Medulla oblongata (tissue), 1 donor: Measurements from ENCODE around the gene GNPAT.

Experiments
- DNase-seq: peaks from one replicate; pipeline ENCODE4 v3.0.0-alpha.2; 2015; ENCODE audit errors: extremely low spot score

GNPAT gene

GRCh38 chr1:231242516-231243198, 1.6 kb downstream of the GNPAT start:
- no peak for DNase-seq

DNA sequence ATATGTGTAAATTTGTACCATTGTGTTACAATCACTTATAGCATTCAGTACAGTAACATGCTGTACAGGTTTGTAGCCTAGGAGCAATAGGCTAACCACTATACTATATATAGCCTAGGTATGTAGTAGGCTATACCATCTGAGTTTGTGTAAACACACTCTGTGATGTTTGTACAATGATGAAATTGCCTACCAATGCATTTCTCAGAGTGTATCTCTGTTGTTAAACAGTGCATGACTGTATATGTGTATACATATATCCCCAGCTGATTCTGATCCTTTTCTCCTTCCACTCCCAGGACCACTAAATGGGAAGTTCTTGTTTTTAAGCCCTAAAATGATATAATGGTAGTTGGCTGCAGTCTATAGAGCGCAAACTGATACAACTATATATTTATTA, 7.8 kb downstream of the GNPAT start:
- no peak for DNase-seq

GRCh38 chr1:231252336-231252735, 11.3 kb downstream of the GNPAT start:
- DNase-seq: no peak

- no peak for DNase-seq
Observed at GRCh38 chr1:231260351-231260750, 19.3 kb downstream of the GNPAT start.

- no peak for DNase-seq
Observed at GRCh38 chr1:231264642-231265041, 23.6 kb downstream of the GNPAT start.

GRCh38 chr1:231265379-231265778, 24.4 kb downstream of the GNPAT start:
- peak; percentile 27 for DNase-seq

DNA sequence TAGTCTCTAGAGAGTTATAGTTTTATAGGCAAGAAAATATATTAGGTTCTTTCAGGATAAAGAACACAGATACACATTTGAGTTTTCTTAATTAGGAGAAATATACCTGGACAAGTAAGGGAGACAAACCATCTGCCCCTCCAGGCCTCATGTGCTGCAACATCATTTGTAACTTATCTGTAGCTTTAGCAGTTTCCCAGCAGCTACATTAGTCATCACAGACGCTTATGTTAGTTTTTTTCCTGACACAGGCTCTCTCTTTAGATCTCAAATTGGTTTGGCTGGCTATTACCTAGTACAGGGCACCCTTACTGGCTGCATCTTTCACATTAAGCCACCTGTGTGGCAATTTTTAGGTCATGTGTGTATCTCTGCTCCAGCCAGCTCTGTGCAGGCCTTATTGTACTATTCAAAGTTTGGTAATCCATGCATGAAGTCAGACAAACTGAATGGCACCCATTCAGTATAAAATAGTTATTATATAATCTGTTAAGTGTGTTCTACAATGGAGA, 25.9 kb downstream of the GNPAT start:
- DNase-seq: no peak

GRCh38 chr1:231272173-231272572, 31.2 kb downstream of the GNPAT start:
- no peak for DNase-seq

GRCh38 chr1:231272880-231273279, 31.9 kb downstream of the GNPAT start:
- DNase-seq: no peak

DNA sequence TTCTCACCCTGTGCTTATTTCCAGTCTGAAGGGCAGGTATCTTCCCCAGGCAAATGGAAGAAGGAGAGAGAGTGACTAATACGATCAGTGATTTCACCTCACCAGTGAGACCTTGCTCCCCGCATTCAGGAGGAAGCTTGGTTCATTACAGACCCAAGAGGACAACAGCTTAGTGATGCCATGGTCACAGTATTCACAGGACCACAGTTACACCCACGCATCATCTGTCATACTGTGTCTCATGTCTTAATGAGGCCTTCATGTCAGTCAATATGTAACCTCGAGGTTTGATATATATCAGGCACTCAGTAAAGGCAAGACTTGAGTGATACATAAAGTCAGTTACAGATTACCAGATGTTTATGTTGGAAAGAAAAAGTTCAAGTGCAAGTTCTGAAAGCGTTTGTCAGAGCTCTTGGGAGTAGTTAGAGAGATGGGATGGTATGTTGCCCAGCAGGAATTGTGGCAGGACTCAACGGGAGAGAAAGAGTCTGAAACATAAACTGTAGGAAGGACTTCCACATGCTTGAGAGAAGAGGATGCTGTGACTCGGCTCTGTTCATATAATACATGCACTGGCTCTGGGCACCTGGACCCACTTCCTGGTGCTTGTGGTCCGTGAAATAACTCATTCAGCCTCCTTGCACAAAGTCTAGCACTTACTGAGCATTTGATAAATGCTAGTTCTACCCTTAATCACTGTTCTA, 33.3 kb downstream of the GNPAT start:
- no peak for DNase-seq

GRCh38 chr1:231278100-231278790, 37.2 kb downstream of the GNPAT start:
- no peak for DNase-seq

- DNase-seq: no peak
Observed at GRCh38 chr1:231279081-231279480, 38.1 kb downstream of the GNPAT start.

GRCh38 chr1:231279683-231280082, 38.7 kb downstream of the GNPAT start:
- DNase-seq: no peak

GRCh38 chr1:231284441-231284840, 43.4 kb downstream of the GNPAT start:
- DNase-seq: no peak

- DNase-seq: no peak
Observed at GRCh38 chr1:231286603-231287002, 45.6 kb downstream of the GNPAT start.

DNA sequence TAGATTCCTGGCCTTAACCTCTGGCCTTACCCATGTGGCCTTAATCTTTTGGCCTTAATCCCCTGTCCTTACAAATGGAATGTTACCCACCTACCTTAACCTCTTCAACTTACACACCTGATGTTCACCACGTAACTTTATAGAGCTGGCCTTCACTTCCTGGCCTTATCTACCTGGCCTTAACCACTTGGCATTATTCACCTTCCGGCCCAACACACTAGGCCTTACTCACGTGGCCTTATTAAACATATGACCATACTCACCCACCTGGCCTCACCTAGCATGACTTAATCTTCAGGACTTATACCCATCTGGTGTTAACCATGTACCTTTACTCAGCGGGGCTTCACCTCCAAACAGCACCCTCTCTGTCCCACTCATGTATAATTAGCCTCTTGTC, 54.9 kb downstream of the GNPAT start:
- DNase-seq: no peak

GRCh38 chr1:231301990-231302389, 61.0 kb downstream of the GNPAT start:
- no peak for DNase-seq

DNA sequence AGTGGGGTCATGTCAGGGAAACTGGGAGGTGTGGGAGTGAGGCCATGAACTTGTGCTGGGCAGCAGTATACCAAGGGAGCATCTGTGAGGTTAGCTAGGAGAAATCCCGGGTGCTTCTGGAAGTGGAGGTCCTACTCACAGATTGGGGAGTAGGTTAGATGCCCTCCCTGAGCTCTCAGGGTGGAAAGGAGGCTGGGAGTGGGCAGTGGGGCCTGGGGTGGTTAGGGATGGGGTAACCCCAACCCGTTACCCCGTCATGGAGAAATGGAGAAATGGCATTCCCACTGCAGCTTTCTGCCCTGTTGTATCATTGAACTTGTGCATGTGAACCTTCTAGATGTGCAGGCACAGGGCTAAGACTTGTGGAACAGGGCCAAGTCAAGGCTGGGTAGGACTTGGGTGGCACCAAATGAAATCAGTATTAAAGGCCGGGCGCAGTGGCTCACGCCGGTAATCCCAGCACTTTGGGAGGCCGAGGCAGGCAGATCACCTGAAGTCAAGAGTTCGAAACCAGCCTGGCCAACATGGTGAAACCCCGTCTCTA, 69.5 kb downstream of the GNPAT start:
- DNase-seq: no peak

GRCh38 chr1:231311720-231312431, 70.9 kb downstream of the GNPAT start:
- DNase-seq: no peak

DNA sequence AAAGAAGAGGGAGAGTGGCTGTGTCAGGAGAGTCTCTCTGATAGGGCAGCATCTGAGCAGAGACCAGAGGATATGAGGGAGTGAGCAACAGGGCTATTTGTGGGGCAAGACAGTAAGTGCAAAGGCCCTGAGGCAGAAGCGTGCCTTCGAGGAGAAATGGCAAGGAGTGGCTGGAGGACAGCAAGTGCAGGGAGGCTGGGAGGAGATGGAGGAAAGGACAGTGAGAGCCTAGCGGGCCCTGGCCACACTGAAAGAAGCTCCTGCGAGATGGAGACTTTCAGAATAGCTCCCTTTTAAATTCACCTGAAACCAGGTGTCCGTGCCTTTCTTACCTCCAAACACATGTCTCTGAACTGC, 71.4 kb downstream of the GNPAT start:
- no peak for DNase-seq

GRCh38 chr1:231313661-231314060, 72.6 kb downstream of the GNPAT start:
- DNase-seq: no peak

DNA sequence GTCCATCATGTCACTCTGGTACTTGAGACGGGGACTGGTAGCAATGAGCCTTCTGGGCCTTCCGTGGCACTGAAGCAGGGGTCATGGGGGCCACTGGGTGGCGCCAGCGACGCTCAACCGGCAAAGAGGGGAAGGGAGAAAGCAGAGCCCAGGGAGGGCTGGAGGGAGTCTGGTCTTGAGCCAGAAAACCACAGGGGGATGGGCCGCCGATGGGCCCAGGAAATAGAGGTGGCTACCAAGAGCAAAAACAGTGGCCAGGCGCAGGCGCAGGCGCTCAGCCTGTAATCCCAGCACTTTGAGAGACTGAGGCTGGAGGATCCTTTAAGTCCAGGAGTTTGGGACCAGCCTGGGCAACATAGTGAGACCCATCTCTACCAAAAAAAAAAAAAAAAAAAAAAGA, 74.9 kb downstream of the GNPAT start:
- no peak for DNase-seq
